Measurements from ENCODE around the gene TFR2. TPM values are rescaled to one million over a fixed set of nuclear protein-coding genes. Genes with fewer than 3 reads are reported as not detected.

TFR2 gene
- total RNA-seq, 1 experiment from 2014 or later = not detected

GRCh38 chr7:100609958-100610357 is 31.4 kb downstream of the TFR2 start:
- CTCF ChIA-PET = interaction anchor here (0.8 kb wide), 1 partner anchor 82 kb away, joined by 5 read pairs; no protein-coding TSS in a partner anchor
- intact Hi-C loops (cut with micrococcal nuclease) = no loop called here

DNA sequence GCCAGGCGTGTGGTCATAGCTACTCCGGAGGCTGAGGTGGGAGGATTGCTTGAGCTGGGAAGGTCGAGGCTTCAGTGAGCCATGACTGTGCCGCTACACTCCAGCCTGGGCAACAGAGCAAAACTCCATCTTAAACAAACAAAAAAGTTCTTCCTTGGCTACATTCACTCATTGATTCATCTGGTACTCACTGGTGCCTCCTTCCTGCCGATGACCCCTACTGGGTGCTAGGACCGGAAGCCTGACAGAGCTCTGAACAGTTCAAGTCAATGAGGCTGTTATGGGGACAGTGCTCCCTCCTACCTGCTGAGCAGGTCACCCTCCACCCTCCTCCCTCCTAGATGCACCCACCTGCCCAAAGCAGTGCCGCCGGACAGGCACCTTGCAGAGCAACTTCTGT is 34.2 kb downstream of the TFR2 start:
- BruUV-seq (replicated peaks) = no TSS peak
- DNase-seq (ENCODE audit: unreplicated experiment) = no peak
- POLR2A ChIA-PET = interaction anchor here (0.8 kb wide), 1 partner anchor 67 kb away, joined by 3 read pairs; no protein-coding TSS in a partner anchor

More at GRCh38 chr7:100609958-100610357, 31.4 kb downstream of the TFR2 start:
- H3K36me3 Mint-ChIP-seq (ENCODE audit: insufficient read depth, unreplicated experiment) = peaks cover 6% of the 10 kb centered on the region
- no peaks in the 10 kb centered on the region for H3K27me3 Mint-ChIP-seq (ENCODE audit: insufficient read depth, unreplicated experiment)
- H3K4me1 Mint-ChIP-seq (ENCODE audit: insufficient read depth, unreplicated experiment) = peaks cover 6% of the 10 kb centered on the region
- TF ChIP-seq, protein P1, sequence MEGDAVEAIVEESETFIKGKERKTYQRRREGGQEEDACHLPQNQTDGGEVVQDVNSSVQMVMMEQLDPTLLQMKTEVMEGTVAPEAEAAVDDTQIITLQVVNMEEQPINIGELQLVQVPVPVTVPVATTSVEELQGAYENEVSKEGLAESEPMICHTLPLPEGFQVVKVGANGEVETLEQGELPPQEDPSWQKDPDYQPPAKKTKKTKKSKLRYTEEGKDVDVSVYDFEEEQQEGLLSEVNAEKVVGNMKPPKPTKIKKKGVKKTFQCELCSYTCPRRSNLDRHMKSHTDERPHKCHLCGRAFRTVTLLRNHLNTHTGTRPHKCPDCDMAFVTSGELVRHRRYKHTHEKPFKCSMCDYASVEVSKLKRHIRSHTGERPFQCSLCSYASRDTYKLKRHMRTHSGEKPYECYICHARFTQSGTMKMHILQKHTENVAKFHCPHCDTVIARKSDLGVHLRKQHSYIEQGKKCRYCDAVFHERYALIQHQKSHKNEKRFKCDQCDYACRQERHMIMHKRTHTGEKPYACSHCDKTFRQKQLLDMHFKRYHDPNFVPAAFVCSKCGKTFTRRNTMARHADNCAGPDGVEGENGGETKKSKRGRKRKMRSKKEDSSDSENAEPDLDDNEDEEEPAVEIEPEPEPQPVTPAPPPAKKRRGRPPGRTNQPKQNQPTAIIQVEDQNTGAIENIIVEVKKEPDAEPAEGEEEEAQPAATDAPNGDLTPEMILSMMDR (IDR thresholded peaks at IDR 0.05; ENCODE audit: unreplicated experiment) = no peak
- H3K4me3 Mint-ChIP-seq (ENCODE audit: unreplicated experiment) = peak overlapping the region; percentile 92
- BruUV-seq (replicated peaks) = no TSS peak
- no peak for DNase-seq (ENCODE audit: unreplicated experiment)
- H3K27ac Mint-ChIP-seq (ENCODE audit: low read depth, unreplicated experiment) = no peak overlapping the region
- H3K9me3 Mint-ChIP-seq (ENCODE audit: unreplicated experiment) = no peaks in the 10 kb centered on the region
- POLR2A ChIA-PET = no interaction called here

DNA sequence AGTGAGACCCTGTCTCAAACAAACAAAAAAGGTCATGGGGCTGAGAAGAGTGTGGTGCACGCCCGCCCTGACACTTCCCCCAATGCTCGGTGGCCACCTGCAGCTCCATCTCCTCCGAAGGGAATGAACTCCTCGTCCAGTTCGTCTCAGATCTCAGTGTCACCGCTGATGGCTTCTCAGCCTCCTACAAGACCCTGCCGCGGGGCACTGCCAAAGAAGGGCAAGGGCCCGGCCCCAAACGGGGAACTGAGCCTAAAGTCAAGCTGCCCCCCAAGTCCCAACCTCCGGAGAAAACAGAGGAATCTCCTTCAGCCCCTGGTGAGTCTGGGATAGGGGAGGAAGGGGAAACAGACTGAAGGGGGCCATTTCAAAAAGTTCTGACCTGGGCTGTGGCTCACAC is 35.0 kb downstream of the TFR2 start:
- POLR2A ChIA-PET = interaction anchor here (0.7 kb wide), 1 partner anchor 20 kb away, joined by 4 read pairs; the partner anchor contains the start of genes FBXO24 and LRCH4
- Mint-ChIP-seq H3K9me3 (ENCODE audit: unreplicated experiment) (no peaks in the 10 kb centered on the region), H3K27ac (ENCODE audit: low read depth, unreplicated experiment) (no peak overlapping the region), H3K4me3 (ENCODE audit: unreplicated experiment) (no peak overlapping the region), H3K36me3 (ENCODE audit: insufficient read depth, unreplicated experiment) (peaks cover 6% of the 10 kb centered on the region), H3K27me3 (ENCODE audit: insufficient read depth, unreplicated experiment) (no peaks in the 10 kb centered on the region), H3K4me1 (ENCODE audit: insufficient read depth, unreplicated experiment) (peaks cover 3% of the 10 kb centered on the region)
- TF ChIP-seq, protein P1 (IDR thresholded peaks at IDR 0.05; ENCODE audit: unreplicated experiment) = no peak
- intact Hi-C loops (cut with micrococcal nuclease) = no loop called here
- CTCF ChIA-PET = no interaction called here
- no peak for DNase-seq (ENCODE audit: unreplicated experiment)
- BruUV-seq (replicated peaks) = no TSS peak

More for the DNA sequence above, 34.2 kb downstream of the TFR2 start:
- peaks cover 6% of the 10 kb centered on the region for H3K36me3 Mint-ChIP-seq (ENCODE audit: insufficient read depth, unreplicated experiment)
- H3K4me1 Mint-ChIP-seq (ENCODE audit: insufficient read depth, unreplicated experiment) = peaks cover 1% of the 10 kb centered on the region
- no peak overlapping the region for H3K4me3 Mint-ChIP-seq (ENCODE audit: unreplicated experiment)
- H3K9me3 Mint-ChIP-seq (ENCODE audit: unreplicated experiment) = no peaks in the 10 kb centered on the region
- CTCF ChIA-PET = interaction anchor here (1.2 kb wide), 1 partner anchor 84 kb away, joined by 3 read pairs; no protein-coding TSS in a partner anchor
- H3K27ac Mint-ChIP-seq (ENCODE audit: low read depth, unreplicated experiment) = no peak overlapping the region
- intact Hi-C loops (cut with micrococcal nuclease) = no loop called here
- TF ChIP-seq, protein P1 (IDR thresholded peaks at IDR 0.05; ENCODE audit: unreplicated experiment) = no peak
- H3K27me3 Mint-ChIP-seq (ENCODE audit: insufficient read depth, unreplicated experiment) = no peaks in the 10 kb centered on the region

- intact Hi-C loops (cut with micrococcal nuclease) = loop anchor here (5.0 kb wide), 1 partner anchor 87 kb away; the partner anchor contains the start of gene GIGYF1
- DNase-seq (ENCODE audit: unreplicated experiment) = no peak
- Mint-ChIP-seq H3K27me3 (ENCODE audit: insufficient read depth, unreplicated experiment) (no peaks in the 10 kb centered on the region), H3K9me3 (ENCODE audit: unreplicated experiment) (no peaks in the 10 kb centered on the region), H3K4me3 (ENCODE audit: unreplicated experiment) (peak overlapping the region; percentile 72), H3K4me1 (ENCODE audit: insufficient read depth, unreplicated experiment) (peaks cover 5% of the 10 kb centered on the region), H3K27ac (ENCODE audit: low read depth, unreplicated experiment) (no peak overlapping the region), H3K36me3 (ENCODE audit: insufficient read depth, unreplicated experiment) (peaks cover 6% of the 10 kb centered on the region)
- POLR2A ChIA-PET = interaction anchor here (0.6 kb wide), 1 partner anchor 12 kb away, joined by 3 read pairs; no protein-coding TSS in a partner anchor
- no TSS peak for BruUV-seq (replicated peaks)
- CTCF ChIA-PET = interaction anchor here (0.7 to 1.2 kb wide), 2 partner anchors 16 to 24 kb away, joined by 3 to 5 read pairs; no protein-coding TSS in a partner anchor
- TF ChIP-seq, protein P1 (IDR thresholded peaks at IDR 0.05; ENCODE audit: unreplicated experiment) = no peak
Observed at GRCh38 chr7:100604976-100605911, 36.1 kb downstream of the TFR2 start.

All from MCF 10A (cell line).